Body of pancreas (tissue), 4 donors: ENCODE measurements around the gene GRIK4.

Experiments
- POLR2A ChIP-seq, 3 donors: fragments of 450-650 bp; IDR thresholded peaks; one replicate each; pipeline ENCODE4 v1.6.1; 2016; ENCODE audit warnings: antibody characterized with exemption in 3 of 3, mild to moderate bottlenecking in 2 of 3
- TF ChIP-seq, protein P1 (sequence below), 7 experiments: fragments of 450-650 bp in 4 of 7; fragments of 200-600 bp in 3 of 7; sonication (generic) in 3 of 7; IDR thresholded peaks; one replicate each; pipeline ENCODE4 v1.5.1; 2016 to 2019; ENCODE audit warnings: antibody characterized with exemption in 7 of 7

- TF ChIP-seq, protein P1, sequence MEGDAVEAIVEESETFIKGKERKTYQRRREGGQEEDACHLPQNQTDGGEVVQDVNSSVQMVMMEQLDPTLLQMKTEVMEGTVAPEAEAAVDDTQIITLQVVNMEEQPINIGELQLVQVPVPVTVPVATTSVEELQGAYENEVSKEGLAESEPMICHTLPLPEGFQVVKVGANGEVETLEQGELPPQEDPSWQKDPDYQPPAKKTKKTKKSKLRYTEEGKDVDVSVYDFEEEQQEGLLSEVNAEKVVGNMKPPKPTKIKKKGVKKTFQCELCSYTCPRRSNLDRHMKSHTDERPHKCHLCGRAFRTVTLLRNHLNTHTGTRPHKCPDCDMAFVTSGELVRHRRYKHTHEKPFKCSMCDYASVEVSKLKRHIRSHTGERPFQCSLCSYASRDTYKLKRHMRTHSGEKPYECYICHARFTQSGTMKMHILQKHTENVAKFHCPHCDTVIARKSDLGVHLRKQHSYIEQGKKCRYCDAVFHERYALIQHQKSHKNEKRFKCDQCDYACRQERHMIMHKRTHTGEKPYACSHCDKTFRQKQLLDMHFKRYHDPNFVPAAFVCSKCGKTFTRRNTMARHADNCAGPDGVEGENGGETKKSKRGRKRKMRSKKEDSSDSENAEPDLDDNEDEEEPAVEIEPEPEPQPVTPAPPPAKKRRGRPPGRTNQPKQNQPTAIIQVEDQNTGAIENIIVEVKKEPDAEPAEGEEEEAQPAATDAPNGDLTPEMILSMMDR (IDR thresholded peaks at IDR 0.05): no peak
- no peak for TF ChIP-seq POLR2A (IDR thresholded peaks at IDR 0.05)
Observed at GRCh38 chr11:120923866-120924508, 412.4 kb downstream of the GRIK4 start.
